GM19351 (cell line): ENCODE data around the gene ARHGEF38.
"Not testable (repeated sequence)": the region's sequence is repeated elsewhere in the genome, so short reads cannot be mapped to it uniquely, and the experiment has no call there.

Experiments used
- ATAC-seq: cut with Tn5 transposase; IDR thresholded peaks from one replicate; pipeline ENCODE4 v1.9.1; 2021; ENCODE audit warnings: mild to moderate bottlenecking, moderate library complexity; ENCODE audit not compliant: unreplicated experiment

Gene ARHGEF38

DNA sequence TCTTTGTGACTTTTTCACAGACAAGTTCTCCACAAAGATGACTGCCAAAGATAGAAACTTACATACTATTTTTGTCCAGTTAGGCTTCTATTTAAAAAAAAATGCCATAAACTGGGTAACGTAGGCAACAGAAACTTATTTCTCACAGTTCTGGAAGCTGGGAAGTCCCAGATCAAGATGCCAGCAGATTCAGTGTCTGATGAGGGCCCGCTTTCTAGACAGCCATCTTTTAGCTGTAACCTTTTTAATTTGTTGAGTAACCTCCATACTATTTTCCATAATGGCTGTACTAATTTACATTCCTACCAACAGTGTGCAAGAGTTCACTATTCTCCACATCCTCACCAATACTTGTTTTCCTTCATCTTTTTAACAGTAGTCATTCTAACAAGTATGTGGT lies 55.5 kb downstream of the ARHGEF38 start:
- no peak for ATAC-seq

DNA sequence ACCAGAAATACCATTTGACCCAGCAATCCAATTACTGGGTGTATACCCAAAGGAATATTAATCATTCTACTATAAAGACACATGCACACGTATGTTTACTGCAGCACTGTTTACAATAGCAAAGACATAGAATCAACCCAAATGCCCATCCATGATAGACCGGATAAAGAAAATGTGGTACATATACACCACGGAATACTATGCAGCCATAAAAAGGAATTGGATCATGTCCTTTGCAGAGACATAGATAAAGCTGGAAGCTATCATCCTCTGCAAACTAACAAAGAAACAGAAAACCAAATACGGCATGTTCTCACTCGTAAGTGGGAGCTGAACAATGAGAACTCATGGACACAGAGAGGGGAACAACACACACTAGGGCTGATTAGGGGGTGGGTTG lies 57.4 kb downstream of the ARHGEF38 start:
- not testable (repeated sequence) for ATAC-seq

DNA sequence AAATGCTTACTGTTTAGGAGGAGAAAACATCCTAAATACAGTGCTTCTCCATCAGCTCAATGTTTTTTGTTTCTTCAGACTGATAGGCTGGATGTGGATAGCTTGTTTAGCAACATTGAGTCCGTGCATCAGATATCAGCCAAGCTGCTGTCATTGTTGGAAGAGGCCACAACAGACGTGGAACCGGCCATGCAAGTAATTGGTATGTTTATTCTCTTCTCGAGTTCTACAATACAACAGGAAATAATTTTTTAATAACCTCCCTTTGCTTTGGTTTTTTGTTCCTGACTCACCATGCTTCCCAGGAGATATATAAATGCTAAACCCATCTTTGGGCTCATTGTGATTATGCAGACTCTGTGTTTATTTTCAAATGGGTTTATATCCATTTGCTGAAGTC lies 60.9 kb downstream of the ARHGEF38 start:
- no peak for ATAC-seq

DNA sequence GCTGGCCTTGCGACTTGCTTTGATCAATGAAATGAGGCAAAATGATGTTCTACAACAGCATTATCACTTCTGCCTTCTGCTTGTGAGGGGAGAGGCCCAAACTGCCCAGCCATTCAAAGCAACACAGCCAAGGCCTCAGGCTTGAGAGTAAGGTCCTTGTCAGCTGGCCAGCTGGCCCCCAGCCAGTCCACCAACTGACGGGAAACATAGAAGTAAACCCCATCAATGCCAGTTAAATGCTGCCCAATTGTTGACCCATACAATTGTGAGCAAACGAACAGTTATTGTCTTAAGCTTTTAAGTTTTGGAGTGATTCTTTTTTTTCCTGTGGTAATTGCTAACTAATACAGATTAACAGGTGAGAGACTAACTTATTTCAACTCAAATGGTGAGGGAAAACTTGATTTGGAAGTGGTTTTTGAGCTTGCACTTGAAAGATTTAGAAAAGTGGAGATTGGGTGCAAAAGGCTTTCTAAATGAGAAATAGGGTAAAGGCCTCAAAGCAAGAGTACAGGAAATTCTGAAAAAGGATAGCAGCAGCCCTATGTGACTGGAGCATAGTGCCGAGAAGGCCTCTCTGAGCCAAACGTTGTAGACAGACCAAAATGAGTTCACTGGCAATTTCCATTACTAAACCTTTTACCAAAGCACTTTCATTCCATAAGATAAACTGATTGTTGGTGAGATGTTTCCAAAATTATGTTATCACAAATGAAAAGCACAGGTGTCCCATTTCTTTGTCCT lies 66.9 kb downstream of the ARHGEF38 start:
- no peak for ATAC-seq

DNA sequence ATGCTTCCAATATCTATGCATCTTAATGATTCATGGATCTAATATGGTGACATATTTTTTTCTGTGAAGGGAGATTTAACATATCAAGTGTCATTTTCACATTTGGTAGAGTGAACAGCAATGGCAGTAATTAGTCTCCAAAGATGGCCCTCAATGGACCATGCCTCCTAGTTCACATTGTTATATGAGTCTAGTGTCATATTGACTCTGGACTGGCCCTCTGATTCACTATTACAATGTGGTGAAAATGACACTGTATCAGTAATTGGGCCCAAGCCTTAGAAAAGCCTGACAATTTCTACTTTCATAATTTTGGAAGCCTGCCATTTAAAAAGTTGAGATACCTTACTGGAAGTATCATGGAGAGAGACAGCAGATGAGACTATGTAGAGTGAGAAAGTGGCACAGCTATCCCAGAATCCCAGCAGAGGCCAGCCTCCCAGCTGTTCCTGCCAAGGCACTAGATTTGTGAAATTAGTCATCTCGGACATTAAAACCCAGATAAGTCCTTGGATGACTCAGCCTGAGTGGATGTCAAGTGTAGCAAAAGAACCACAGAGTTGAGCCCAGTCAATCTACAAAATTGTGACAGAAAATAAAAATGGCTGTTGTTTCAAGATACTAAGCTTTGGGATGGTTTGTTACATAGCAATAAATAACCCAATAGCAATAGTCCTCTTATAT lies 68.4 kb downstream of the ARHGEF38 start:
- no peak for ATAC-seq

DNA sequence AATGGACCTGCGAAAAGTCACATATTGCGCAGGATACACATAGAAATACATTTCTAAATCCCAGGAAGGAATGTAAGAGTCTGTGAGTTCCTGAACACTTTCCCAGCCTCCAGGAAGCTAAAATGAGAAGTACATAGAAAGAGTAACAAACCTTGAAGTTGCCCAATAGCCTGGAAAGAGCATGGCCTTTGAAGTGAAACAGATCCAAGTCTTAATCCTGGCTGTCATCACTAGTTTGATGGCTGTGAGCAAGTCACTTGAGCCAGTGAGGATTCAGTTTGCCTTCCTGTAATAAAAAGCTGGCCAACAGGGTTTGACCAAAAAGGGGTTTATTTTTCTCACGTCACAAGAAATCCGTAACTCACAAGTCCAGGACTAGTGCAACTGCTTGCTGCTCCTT lies 69.8 kb downstream of the ARHGEF38 start:
- no peak for ATAC-seq

DNA sequence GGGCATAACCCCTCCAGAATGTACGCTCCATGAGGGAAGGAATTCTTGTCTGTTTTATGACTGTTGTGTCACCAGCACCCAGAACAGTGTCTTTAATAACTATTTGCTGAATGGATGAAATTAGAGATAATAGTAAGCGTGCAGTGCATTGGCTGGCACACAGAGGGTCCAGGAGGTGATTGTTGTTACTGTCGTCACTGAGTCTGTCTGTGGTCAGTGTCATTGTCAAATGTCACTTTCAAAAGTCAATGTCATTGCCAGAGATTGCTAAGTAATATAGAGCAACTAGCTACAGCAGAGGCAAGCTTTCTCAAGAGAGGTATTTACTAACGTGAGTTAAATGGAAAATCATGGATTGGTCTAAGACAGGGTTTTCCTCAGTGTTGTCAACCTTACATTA lies 70.7 kb downstream of the ARHGEF38 start:
- no peak for ATAC-seq

DNA sequence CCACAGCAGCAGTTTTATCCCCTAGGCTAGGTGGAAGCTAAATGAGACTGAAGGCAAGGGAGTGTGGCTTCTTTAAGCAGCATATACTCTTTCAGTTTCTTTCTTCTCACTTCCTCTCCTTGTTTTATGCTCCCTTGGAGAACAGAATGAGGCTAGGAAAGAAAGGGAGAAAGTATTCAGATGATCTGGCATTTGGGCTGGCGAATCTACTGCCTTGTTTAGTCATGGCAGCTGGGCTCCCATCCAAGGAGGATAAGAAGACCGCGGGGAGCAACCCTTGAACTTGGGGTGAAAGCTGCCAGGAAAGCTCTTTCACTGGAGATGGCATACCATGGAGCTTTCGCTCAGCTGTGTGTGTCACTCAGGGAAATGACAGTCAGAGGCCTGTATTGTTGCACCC lies 72.1 kb downstream of the ARHGEF38 start:
- peak; percentile 64 for ATAC-seq

DNA sequence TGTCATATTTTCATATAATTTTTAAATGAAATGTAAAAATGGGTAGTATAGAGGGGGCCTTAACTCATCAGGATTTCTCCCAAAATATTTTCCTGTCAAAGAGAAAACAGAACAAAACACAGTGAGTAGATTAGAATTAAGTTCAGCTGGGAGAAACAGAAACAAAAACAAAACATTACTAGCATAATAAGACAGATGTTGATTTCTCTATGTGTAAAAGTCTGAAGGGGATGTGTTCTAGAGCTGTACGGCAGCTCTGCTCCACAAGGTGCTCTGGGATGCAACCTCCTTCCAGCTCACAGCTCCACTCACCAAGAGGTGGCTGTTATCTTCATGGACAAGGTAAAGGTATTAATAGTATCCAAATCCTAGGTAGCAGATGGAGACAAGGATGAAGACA lies 72.8 kb downstream of the ARHGEF38 start:
- ATAC-seq = no peak

DNA sequence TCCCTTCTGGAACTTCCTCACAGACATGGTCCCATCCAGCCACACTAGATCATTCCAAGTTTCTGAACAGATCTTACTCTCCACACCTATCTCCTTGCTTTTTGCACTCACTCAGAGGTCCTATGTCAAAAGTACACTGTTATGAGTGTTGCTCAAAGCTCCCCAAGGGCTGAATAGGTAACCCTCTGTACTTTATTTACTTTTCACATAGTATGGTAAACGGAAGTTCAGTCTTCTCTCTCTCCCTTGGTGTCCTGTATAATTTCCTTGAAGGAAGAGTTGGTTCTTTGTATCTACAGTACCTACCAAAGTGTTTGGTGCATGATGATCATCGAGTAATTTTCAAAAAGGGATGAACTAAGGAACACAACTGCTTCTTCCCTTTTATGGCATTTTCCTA lies 74.4 kb downstream of the ARHGEF38 start:
- no peak for ATAC-seq

DNA sequence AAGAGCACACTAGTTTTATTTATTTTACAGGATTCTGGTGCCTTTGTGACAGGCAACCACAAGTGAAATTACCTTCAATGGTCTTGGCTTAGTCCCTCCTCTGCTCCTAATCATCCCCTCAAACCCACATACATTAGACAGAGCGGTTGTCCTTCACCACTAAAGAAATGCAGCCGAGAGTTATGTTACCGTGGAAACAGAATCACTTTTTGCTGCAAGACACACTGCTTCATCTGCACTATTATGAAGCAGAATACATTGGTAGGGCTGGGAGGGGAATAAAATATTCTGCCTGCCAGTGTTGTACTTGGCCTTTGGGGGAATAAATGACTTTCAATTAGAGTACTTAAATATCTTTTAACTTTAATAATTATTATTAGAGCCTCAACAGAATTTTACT lies 75.2 kb downstream of the ARHGEF38 start:
- no peak for ATAC-seq

DNA sequence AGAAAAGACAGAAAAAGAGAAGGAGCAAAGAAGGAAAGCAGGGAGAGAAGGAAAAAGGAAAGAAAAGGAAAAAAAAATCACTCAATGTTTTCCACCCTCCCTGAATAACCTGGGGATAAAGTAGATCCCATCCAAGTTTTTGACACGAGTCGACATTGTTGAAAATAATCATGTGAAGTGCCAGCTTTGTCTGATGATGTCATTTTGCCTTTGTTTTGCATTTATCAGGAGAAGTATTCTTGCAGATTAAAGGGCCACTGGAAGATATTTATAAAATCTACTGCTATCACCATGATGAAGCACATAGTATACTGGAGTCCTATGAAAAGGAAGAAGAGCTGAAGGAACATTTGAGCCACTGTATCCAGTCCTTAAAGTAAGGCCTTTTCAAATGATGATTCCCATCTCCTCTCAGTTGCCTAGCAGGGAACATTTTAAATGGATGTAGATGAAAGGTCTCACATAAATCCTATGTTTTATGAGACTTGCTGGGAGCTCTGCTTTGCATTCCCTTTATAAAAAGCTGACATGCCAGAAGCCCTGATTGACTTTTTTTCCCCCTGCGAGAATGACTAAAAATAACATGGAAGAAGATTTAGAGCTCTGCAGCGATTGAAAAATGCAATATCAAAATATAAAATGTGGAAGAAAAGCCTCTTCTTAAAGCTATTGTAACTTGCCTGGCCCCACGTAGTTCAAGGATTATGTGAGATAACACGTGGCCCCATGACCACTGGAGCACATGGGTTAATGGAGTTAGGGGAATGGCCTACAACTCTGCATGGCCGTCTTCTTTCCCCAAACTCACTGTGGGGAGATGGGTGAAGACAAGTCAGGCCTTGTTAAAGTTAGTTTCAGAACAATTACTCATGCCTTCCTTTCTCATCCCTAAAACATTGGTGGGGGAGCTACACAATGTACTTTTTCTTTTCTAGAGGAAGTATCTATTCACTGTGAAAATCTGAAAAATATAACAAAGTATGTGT lies 78.5 kb downstream of the ARHGEF38 start:
- no peak for ATAC-seq

DNA sequence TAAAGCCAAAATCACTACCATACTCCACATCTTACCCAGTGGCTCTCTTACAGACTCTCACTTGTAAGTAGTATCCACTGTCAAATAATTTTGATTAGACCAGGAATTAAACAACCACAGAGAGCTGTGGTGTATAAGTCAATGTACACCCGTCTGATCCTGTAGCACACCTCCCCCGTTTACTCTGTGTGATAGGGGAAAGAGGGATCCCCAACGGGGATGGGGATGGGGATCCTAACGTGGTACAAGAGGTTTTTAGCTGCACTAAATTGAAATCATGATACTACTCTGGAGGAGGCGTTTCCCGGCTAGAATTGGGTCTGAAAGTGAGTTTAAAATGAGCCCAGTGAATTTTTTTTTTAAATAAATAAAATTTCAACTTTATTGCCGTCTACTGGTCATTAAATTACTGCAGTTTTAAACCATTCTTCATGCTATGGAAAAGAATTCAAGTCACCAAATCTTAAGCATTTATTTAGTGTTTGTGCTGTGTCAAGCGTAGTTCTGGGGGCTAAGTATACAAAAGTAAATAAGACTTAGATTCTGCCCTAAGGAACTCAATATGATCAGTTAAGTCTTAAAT lies 79.5 kb downstream of the ARHGEF38 start:
- no peak for ATAC-seq

DNA sequence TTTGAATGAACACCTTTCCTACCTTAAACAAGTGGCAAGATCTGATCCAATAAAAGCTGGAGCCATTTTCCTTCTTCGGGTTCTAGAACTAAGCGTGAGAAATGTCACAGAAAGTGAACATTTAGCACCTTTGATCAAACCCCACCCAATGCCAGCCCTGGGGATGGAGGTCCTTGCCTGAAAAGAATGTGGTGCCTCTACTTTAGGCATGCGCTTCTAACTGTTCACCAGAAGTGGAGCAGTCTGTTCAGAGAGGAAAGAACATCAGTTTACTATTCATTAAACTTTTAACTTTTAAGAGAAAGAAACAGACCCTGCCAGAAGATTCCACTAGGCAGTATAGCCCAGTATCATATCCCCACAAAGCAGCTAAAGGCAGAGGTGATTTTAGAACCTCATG lies 80.2 kb downstream of the ARHGEF38 start:
- ATAC-seq = peak; percentile 39

DNA sequence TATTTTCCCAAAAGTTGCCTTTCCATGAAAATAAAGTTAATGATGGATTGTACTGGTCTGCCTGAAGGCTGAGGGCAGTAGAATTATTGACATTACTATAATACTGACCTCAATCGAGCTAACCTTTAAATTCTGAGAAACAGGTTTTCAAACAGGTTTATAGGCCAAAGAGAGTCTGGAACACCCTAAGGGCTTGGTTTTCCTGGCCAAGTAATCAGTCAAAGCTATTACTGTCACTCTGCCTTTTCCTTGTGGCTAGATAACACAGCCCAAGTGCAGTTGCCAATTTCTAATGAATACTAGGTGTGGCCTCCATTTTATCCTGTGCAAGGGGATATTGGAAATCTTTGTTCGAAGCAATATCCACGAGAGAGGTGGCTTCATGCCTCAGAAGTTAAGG lies 80.8 kb downstream of the ARHGEF38 start:
- ATAC-seq = no peak

DNA sequence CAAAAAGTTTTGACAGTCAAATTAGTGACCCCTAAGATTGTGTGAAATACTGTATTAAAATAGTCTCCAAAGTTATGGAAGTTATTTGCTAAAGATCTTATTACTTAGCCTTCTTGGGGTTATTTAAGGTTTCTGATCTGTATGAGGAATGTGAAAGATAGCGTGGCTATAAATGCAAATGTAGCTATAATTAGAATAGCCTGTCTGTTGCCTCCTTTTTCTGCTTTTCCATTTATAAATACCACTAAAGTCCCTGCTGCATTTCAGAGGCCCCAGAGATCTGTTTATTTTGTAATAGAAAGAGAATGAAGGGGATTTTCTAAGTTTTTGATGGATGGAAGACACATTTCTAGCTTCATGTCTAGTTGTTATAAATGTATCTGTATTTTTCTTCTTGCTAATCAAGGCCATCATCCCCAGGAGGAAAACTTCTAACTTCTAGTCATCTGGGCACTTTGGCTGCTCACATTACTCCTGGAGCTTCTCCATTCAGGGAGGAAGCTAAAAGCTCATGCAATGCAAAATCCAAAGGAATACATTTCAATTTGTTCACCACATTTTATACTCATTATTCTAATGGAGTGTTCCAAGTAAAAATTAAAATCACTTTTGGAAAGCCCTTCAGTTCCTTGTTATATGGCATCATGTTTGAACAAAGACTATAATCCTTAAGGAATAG lies 82.1 kb downstream of the ARHGEF38 start:
- ATAC-seq = peak; percentile 40

DNA sequence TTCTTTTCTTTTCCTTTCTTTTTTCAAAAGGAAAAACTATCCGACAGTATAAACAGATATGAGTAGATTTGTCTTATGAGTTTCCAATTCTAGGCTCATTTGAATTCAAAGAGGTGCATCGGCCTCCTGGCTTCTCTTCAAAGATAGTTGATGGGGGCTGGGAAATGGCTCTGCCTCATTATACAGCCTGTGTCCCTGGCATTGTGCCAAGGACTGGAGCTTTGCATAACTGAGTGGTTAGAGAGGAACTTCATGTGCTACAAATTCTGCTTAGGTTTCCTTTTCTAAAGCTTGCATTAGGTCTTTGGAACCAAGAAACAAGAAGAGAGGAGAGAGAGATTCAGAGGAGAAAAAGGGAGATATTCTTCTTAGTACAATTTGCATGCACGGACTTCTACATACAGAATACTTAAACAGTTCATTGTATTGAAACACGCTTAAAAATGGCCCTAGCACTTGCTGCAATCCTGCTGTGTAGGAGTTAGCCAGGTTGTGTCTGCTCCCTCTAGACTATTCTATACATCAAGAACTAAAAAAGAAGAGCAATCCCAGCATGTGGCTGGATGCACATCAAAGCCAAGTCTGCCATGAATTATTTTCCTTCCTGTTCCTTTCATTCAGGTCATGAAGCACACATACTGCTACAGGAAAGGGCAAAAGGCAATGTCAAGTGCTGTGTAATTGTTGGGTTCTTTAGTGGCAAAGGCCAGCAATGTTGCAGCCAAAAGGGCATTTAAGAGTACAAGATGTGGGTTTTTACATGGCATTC lies 85.2 kb downstream of the ARHGEF38 start:
- peak; percentile 70 for ATAC-seq

DNA sequence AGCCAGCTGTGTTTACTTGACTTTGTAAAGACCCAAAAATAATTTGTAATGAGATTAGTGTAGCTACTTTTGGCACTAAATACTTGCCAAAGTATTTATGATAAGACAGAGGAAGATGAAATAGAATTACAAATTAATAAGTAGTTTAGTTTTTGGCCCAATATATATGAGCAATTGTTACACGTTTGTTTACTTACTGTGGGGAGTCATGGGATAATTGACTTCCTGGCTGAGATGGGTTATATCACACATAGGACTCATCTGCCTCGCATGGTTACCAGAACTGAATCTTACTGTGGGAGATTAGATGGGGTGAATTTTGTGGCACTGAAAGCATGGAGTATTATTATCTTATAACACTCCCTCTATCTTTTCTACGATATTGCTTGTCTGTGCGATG lies 89.4 kb downstream of the ARHGEF38 start:
- no peak for ATAC-seq

DNA sequence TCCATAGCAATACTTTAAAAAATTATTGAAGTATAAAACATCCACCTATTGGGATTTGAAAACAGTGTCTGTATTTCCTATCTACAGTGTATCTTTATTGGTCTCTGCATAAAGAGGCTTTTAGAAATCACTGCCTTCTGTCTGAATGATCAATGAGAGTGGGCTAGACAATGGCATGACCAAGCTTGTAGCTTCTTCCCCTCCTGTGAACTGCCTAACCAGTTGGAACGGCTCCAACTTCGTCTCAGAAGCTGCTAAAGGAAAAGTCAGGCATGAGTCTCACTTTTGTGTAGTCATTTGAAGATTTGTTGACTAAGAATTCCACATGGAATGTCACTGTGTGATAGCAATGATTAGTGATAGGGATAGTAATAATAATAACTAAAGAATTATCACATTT lies 91.8 kb downstream of the ARHGEF38 start:
- no peak for ATAC-seq

DNA sequence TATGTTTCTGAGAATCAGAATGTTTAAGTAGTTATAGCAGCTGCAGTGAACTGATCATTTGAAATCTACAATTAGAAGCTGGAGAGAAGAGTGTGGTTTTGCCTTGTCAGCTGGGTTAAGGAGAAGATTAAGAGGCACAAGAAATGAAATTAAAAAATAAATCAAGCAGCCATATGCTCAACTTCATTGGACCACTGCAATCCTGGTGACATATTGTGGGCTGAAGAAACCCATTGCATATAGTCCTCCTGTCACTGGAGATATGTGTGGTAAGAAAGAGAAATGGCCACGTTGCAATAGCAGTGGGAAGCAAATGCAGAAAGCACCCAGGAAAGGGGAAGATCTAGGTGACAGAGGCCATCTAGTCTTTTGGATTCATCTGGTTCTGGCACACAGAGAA lies 93.0 kb downstream of the ARHGEF38 start:
- no peak for ATAC-seq
